SK-N-SH (cell line): ENCODE results near the gene POLR2A. TPM values are rescaled to one million over a fixed set of nuclear protein-coding genes. Genes with fewer than 3 reads are reported as not detected.

Source experiments
- CTCF ChIA-PET: fragments of 300-600, 350-600 bp; formaldehyde crosslinking; extraction: SDS; loops from one replicate; lab custom pipeline; 2021; lab: Yijun Ruan, JAX
- POLR2A ChIA-PET: fragments of 350-600 bp; sonication (Branson Sonifier 250); formaldehyde crosslinking; extraction: SDS; loops from one replicate; lab custom pipeline; 2020; ENCODE audit warnings: antibody characterized with exemption, inconsistent platforms; lab: Yijun Ruan, JAX
- DNase-seq: peaks from one replicate; pipeline ENCODE4 v3.0.0; 2012
- H2AFZ ChIP-seq: fragments of 200-600 bp; sonication (generic); 2 replicates; pipeline ENCODE4 v1.8.1; 2016; ENCODE audit warnings: antibody characterized with exemption, mild to moderate bottlenecking, low read depth
- H3F3A ChIP-seq: fragments of 200-600 bp; sonication (generic); replicated peaks from 2 replicates; pipeline ENCODE3; 2016; ENCODE audit warnings: antibody characterized with exemption, mild to moderate bottlenecking; ENCODE audit not compliant: insufficient read depth
- H3K27ac ChIP-seq, 2 experiments: fragments of 200-500 bp in 1 of 2; fragments of 200-600 bp in 1 of 2; sonication (Bioruptor generic) in 1 of 2; sonication (generic), shearing (Covaris generic) in 1 of 2; 2 replicates each; pipeline versions ENCODE4 v1.5.1 to v1.6.1; 2014 to 2016; ENCODE audit warnings: low read depth in 2 of 2, inconsistent platforms in 1 of 2, low read length in 1 of 2, mild to moderate bottlenecking in 1 of 2, mixed read lengths in 1 of 2
- H3K27me3 ChIP-seq: fragments of 200-600 bp; sonication (generic), shearing (Covaris generic); 2 replicates; pipeline ENCODE4 v1.6.1; 2016; ENCODE audit warnings: mixed run types; ENCODE audit not compliant: insufficient read depth
- H3K36me3 ChIP-seq, 2 experiments: fragments of 200-500 bp in 1 of 2; fragments of 200-600 bp in 1 of 2; sonication (Bioruptor generic) in 1 of 2; sonication (generic) in 1 of 2; replicated peaks in 1 of 2; 2 replicates each; pipeline versions ENCODE3 to v1.5.1; 2014 to 2016; ENCODE audit warnings: low read length in 1 of 2, mild to moderate bottlenecking in 1 of 2; ENCODE audit not compliant: insufficient read depth in 2 of 2, control insufficient read depth in 1 of 2
- H3K4me1 ChIP-seq, 2 experiments: fragments of 200-500 bp in 1 of 2; fragments of 200-600 bp in 1 of 2; sonication (Bioruptor generic) in 1 of 2; sonication (generic), shearing (Covaris generic) in 1 of 2; 2 replicates each; pipeline versions ENCODE4 v1.5.1 to v1.6.1; 2014 to 2016; ENCODE audit warnings: low read depth in 1 of 2, low read length in 1 of 2, mixed run types in 1 of 2; ENCODE audit not compliant: insufficient read depth in 2 of 2, control insufficient read depth in 1 of 2
- H3K4me2 ChIP-seq: fragments of 200-600 bp; sonication (generic), shearing (Covaris generic); 2 replicates; pipeline ENCODE4 v1.6.1; 2017; ENCODE audit warnings: mixed run types
- H3K4me3 ChIP-seq, 2 experiments: fragments of 200-500 bp in 1 of 2; fragments of 200-600 bp in 1 of 2; sonication (Bioruptor generic) in 1 of 2; sonication (generic), shearing (Covaris generic) in 1 of 2; 2 replicates each; pipeline versions ENCODE4 v1.5.1 to v1.8.1; 2014 to 2016; ENCODE audit warnings: low read depth in 2 of 2, inconsistent platforms in 1 of 2, low read length in 1 of 2, mild to moderate bottlenecking in 1 of 2, mixed read lengths in 1 of 2, moderate library complexity in 1 of 2
- H3K79me2 ChIP-seq: fragments of 200-600 bp; sonication (generic); 2 replicates; pipeline ENCODE4 v1.8.1; 2017; ENCODE audit warnings: mild to moderate bottlenecking; ENCODE audit not compliant: insufficient read depth
- H3K9ac ChIP-seq: fragments of 200-600 bp; sonication (generic); 2 replicates; pipeline ENCODE4 v1.6.1; 2017; ENCODE audit warnings: mixed run types
- H3K9me2 ChIP-seq: fragments of 200-600 bp; sonication (generic); 2 replicates; pipeline ENCODE4 v1.6.1; 2017; ENCODE audit warnings: mixed run types
- H3K9me3 ChIP-seq: fragments of 200-600 bp; sonication (generic); 2 replicates; pipeline ENCODE4 v1.6.1; 2017; ENCODE audit warnings: mixed run types, mild to moderate bottlenecking, moderate library complexity
- H4K20me1 ChIP-seq: fragments of 200-600 bp; sonication (generic); 2 replicates; pipeline ENCODE4 v1.6.1; 2017; ENCODE audit warnings: mild to moderate bottlenecking, mixed run types; ENCODE audit not compliant: insufficient read depth
- CHD2 ChIP-seq: fragments of 150-350 bp; IDR thresholded peaks from 2 replicates; pipeline ENCODE4 v1.6.1; 2018; ENCODE audit warnings: low read length; ENCODE audit not compliant: partially characterized antibody
- ELF1 ChIP-seq: IDR thresholded peaks from 2 replicates; pipeline ENCODE4 v1.4.0; 2012
- EP300 ChIP-seq, 2 experiments: IDR thresholded peaks; 2 replicates each; pipeline versions ENCODE4 v1.4.0 to v1.6.1; 2012; ENCODE audit warnings: borderline replicate concordance in 1 of 2, low read depth in 1 of 2, low read length in 1 of 2
- EZH2phosphoT487 ChIP-seq: fragments of 200-600 bp; sonication (generic); IDR thresholded peaks from 2 replicates; pipeline ENCODE4 v1.6.1; 2017; ENCODE audit warnings: low read depth, mixed run types, mild to moderate bottlenecking, antibody characterized with exemption, moderate library complexity, borderline replicate concordance
- FOXM1 ChIP-seq: IDR thresholded peaks from 2 replicates; pipeline ENCODE4 v1.4.0; 2012; ENCODE audit warnings: low read depth, mild to moderate bottlenecking
- GABPA ChIP-seq: IDR thresholded peaks from 2 replicates; pipeline ENCODE4 v1.4.0; 2012; ENCODE audit warnings: low read depth, mild to moderate bottlenecking
- GATA2 ChIP-seq: sonication (generic); formaldehyde crosslinking; IDR thresholded peaks from 2 replicates; pipeline ENCODE4 v1.5.0; 2020; ENCODE audit warnings: mild to moderate bottlenecking, missing genetic modification reagents
- IRF3 ChIP-seq: fragments of 150-350 bp; IDR thresholded peaks from 2 replicates; pipeline ENCODE4 v1.6.1; 2016; ENCODE audit warnings: mild to moderate bottlenecking, low read depth, low read length
- MAX ChIP-seq: IDR thresholded peaks from 2 replicates; pipeline ENCODE4 v1.4.0; 2012; ENCODE audit warnings: low read depth
- MEF2A ChIP-seq: IDR thresholded peaks from 2 replicates; pipeline ENCODE4 v1.4.0; 2012; ENCODE audit warnings: low read depth, borderline replicate concordance
- NRF1 ChIP-seq: IDR thresholded peaks from 2 replicates; pipeline ENCODE4 v1.6.1; 2012; ENCODE audit warnings: low read depth, mild to moderate bottlenecking, low read length
- POLR2AphosphoS5 ChIP-seq: IDR thresholded peaks from 2 replicates; pipeline ENCODE4 v1.6.1; 2012; ENCODE audit warnings: low read depth, low read length
- RAD21 ChIP-seq: IDR thresholded peaks from 2 replicates; pipeline ENCODE4 v1.6.1; 2012; ENCODE audit warnings: mild to moderate bottlenecking, low read length
- REST ChIP-seq: IDR thresholded peaks from 2 replicates; pipeline ENCODE4 v1.6.1; 2012; ENCODE audit warnings: mild to moderate bottlenecking, low read depth, low read length, moderate library complexity
- RXRA ChIP-seq: IDR thresholded peaks from 2 replicates; pipeline ENCODE4 v1.4.0; 2012; ENCODE audit warnings: low read depth, mild to moderate bottlenecking, borderline replicate concordance
- SIN3A ChIP-seq: IDR thresholded peaks from 2 replicates; pipeline ENCODE4 v1.6.1; 2012; ENCODE audit warnings: low read depth, mild to moderate bottlenecking, low read length, moderate library complexity, borderline replicate concordance
- SMC3 ChIP-seq: IDR thresholded peaks from 2 replicates; pipeline ENCODE4 v1.6.1; 2012; ENCODE audit warnings: low read depth, low read length, improper control_type of control experiment
- TAF1 ChIP-seq: IDR thresholded peaks from 2 replicates; pipeline ENCODE4 v1.6.1; 2012; ENCODE audit warnings: low read depth, mild to moderate bottlenecking, low read length, moderate library complexity, borderline replicate concordance
- USF1 ChIP-seq: IDR thresholded peaks from 2 replicates; pipeline ENCODE4 v1.4.0; 2012; ENCODE audit warnings: low read depth, borderline replicate concordance
- USF2 ChIP-seq: fragments of 150-350 bp; IDR thresholded peaks from 2 replicates; pipeline ENCODE4 v1.6.1; 2017; ENCODE audit warnings: antibody characterized with exemption, low read length, low read depth, borderline replicate concordance
- YY1 ChIP-seq: IDR thresholded peaks from 2 replicates; pipeline ENCODE4 v1.4.0; 2012; ENCODE audit warnings: low read depth, mild to moderate bottlenecking
- ZBTB33 ChIP-seq: IDR thresholded peaks from 2 replicates; pipeline ENCODE4 v1.4.0; 2012; ENCODE audit warnings: low read depth, borderline replicate concordance
- WGBS: methylation state at CpG from one replicate; pipeline ENCODE4 v1.1.6; 2017; ENCODE audit warnings: low lambda C conversion rate; 5-methylcytosine and 5-hydroxymethylcytosine counted together
- polyA plus RNA-seq, 3 experiments: library from polyadenylated mRNA; depleted of rRNA; stranded (reverse); fragments of >200 nt; gene quantifications; 2 replicates each; pipeline ENCODE4 v1.2.3, GENCODE V29; 2012

POLR2A gene
- 19.0 and 37.3 TPM in 2 replicates for polyA plus RNA-seq (2012; rRNA removed)
- 16.7 and 21.1 TPM in 2 replicates for polyA plus RNA-seq (2012; cell fraction: cytosol; rRNA removed)
- polyA plus RNA-seq (2012; cell fraction: nucleus; rRNA removed) = 90.5 and 92.5 TPM in 2 replicates

GRCh38 chr17:7484067-7484918 is at the start of gene POLR2A:
Gene POLR2A (plus strand): TSS chr17:7484366.
- peaks cover 0 to 3% of the 10 kb centered on the region in 2 experiments for H3K36me3 ChIP-seq
- peak within 1 kb of the TSS; percentile 95 for H3K4me2 ChIP-seq
- peak within 1 kb of the TSS; percentile 85 to 100 for H3K4me3 ChIP-seq
- H3K4me1 ChIP-seq = peaks cover 31 to 34% of the 10 kb centered on the region in 2 experiments
- peaks cover 11% of the 10 kb centered on the region for H3F3A ChIP-seq
- H3K9me3 ChIP-seq = no peaks in the 10 kb centered on the region
- ChIA-PET POLR2A (interaction anchor here (0.6 to 2.3 kb wide), 10 partner anchors 8 to 229 kb away, joined by 3 to 19 read pairs (median 4); partner anchors contain the start of genes FGF11, TP53 and WRAP53), CTCF (interaction anchor here (0.8 to 4.4 kb wide), 5 partner anchors 30 to 307 kb away, joined by 3 to 22 read pairs (median 5); partner anchors contain the start of gene TMEM95)
- peak within 1 kb of the TSS; percentile 99 for H3K27ac ChIP-seq
- under 1% methylated on average over 48 of the region's 64 CpGs for WGBS
- H3K27me3 ChIP-seq = no peaks in the 10 kb centered on the region
- peak within 1 kb of the TSS; percentile 100 for H3K9ac ChIP-seq
- H2AFZ ChIP-seq = peak within 1 kb of the TSS; percentile 92
- peaks cover 46% of the 10 kb centered on the region for H4K20me1 ChIP-seq
- peaks cover 80% of the 10 kb centered on the region for H3K79me2 ChIP-seq
- no peaks in the 10 kb centered on the region for H3K9me2 ChIP-seq
- DNase-seq = peak; percentile 98
- peak; percentile 45; the same call in 1 of the 2 replicates for TF ChIP-seq GABPA
- TF ChIP-seq EZH2phosphoT487 = no peak
- peak; percentile 96 for TF ChIP-seq NRF1
- TF ChIP-seq POLR2AphosphoS5 = peak; percentile 100
- TF ChIP-seq ZBTB33 = no peak
- TF ChIP-seq GATA2 = no peak
- TF ChIP-seq YY1 = peak; percentile 50
- TF ChIP-seq ELF1 = no peak
- no peak for TF ChIP-seq MEF2A
- TF ChIP-seq SMC3 = peak; percentile 18; the same call in 1 of the 2 replicates
- TF ChIP-seq IRF3 = no peak
- no peak for TF ChIP-seq RXRA
- TF ChIP-seq USF1 = no peak
- TF ChIP-seq CHD2 = peak; percentile 51
- peak; percentile 84 for TF ChIP-seq REST
- 0 out of 2 replicates have a peak, but pooled peaks have one; percentile 2 for TF ChIP-seq USF2
- 0 out of 2 replicates have a peak, but pooled peaks have one; percentile 13 for TF ChIP-seq RAD21
- TF ChIP-seq TAF1 = peak; percentile 98
- no peak for TF ChIP-seq FOXM1
- peak in 1 of 2 experiments; percentile 2; a peak in 2 of 4 replicates for TF ChIP-seq EP300 (IDR thresholded peaks at IDR 0.05; ENCODE audit: borderline replicate concordance in 1 of 2, low read depth in 1 of 2, low read length in 1 of 2)
- peak; percentile 58; the same call in 1 of the 2 replicates for TF ChIP-seq MAX
- TF ChIP-seq SIN3A = peak; percentile 98
